ENCODE data around the gene ZNF577. TPM values are rescaled to one million over a fixed set of nuclear protein-coding genes. Genes with fewer than 3 reads are reported as not detected.

The ZNF577 gene
- total RNA-seq, 1 experiment from 2014 or later: 5.4 TPM

DNA sequence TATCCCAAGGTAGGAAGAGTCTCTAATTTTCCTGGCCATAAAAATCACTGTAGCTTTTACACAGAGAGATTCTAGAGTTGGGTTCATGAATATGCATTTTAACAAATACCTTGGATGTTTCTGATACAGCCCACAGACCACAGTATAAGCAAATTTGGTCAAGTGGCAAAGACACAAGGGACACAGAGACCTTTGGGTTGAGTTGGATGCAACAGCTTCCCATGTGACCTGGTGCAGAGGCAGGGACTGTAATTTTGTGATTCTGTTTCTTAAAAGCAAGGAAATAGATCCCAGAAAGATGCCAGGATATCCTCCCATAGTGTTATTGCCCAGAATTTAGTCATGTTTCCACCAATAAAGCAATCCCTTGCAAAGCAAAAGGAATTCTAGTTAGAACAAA is 65.8 kb downstream of the ZNF577 start:
- intact Hi-C loops (cut with micrococcal nuclease; ENCODE audit: unreplicated experiment): no loop called here
- ChIA-PET POLR2A (ENCODE audit: unreplicated experiment) (no interaction called here), CTCF (no interaction called here)
- no TSS peak for BruUV-seq (replicated peaks)
- H3K27ac ChIP-seq: no peak overlapping the region
- H3K4me3 ChIP-seq: no peak overlapping the region
- no peaks in the 10 kb centered on the region; the same call in 1 of the 2 replicates for H3K9me2 ChIP-seq (ENCODE audit: insufficient read depth)
- H3K4me1 ChIP-seq (replicated peaks; ENCODE audit: insufficient read depth): no peaks in the 10 kb centered on the region
- no peak for DNase-seq
- H3K27me3 ChIP-seq (ENCODE audit: insufficient read depth, low read depth): peaks cover 4% of the 10 kb centered on the region; the same call in 1 of the 2 replicates
- no peaks in the 10 kb centered on the region for H3K36me3 ChIP-seq (ENCODE audit: low read depth)
- H3K79me2 ChIP-seq (ENCODE audit: low read depth): no peaks in the 10 kb centered on the region
- no peaks in the 10 kb centered on the region for H3F3A ChIP-seq (ENCODE audit: insufficient read depth, low read depth)
- H3K4me2 ChIP-seq: no peak overlapping the region
- H2AFZ ChIP-seq: no peak overlapping the region
- no peaks in the 10 kb centered on the region for H3K9me3 ChIP-seq (ENCODE audit: insufficient read depth, low read depth)
- TF ChIP-seq, protein P1, sequence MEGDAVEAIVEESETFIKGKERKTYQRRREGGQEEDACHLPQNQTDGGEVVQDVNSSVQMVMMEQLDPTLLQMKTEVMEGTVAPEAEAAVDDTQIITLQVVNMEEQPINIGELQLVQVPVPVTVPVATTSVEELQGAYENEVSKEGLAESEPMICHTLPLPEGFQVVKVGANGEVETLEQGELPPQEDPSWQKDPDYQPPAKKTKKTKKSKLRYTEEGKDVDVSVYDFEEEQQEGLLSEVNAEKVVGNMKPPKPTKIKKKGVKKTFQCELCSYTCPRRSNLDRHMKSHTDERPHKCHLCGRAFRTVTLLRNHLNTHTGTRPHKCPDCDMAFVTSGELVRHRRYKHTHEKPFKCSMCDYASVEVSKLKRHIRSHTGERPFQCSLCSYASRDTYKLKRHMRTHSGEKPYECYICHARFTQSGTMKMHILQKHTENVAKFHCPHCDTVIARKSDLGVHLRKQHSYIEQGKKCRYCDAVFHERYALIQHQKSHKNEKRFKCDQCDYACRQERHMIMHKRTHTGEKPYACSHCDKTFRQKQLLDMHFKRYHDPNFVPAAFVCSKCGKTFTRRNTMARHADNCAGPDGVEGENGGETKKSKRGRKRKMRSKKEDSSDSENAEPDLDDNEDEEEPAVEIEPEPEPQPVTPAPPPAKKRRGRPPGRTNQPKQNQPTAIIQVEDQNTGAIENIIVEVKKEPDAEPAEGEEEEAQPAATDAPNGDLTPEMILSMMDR (conservative IDR thresholded peaks at IDR 0.05): no peak
- no peak for TF ChIP-seq EZH2 (IDR thresholded peaks at IDR 0.05; ENCODE audit: low read depth)
- H4K20me1 ChIP-seq (ENCODE audit: insufficient read depth): no peaks in the 10 kb centered on the region

DNA sequence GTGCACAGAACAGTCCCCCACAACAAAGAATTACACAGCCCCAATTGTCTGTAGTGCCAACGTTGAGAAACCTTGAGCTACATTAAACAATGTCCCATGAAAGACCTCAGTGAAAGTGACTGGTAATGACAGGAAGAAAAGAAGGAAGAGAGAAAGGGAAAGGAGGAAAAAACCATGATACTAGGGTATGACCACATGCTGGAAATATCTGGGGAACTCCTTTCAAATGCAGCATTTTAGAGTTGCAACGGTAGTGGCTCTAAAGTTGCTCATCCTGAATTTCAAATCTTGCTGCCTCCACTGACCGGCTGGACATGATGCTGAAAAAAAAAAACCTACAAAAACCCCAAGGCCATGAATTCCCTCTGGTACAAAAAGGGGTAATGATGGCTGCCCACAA is 66.3 kb downstream of the ZNF577 start:
- H3K27me3 ChIP-seq (ENCODE audit: insufficient read depth, low read depth): peaks cover 4% of the 10 kb centered on the region; the same call in 1 of the 2 replicates
- no peaks in the 10 kb centered on the region for H3K4me1 ChIP-seq (replicated peaks; ENCODE audit: insufficient read depth)
- no TSS peak for BruUV-seq (replicated peaks)
- no peaks in the 10 kb centered on the region; the same call in 1 of the 2 replicates for H3K9me2 ChIP-seq (ENCODE audit: insufficient read depth)
- ChIA-PET CTCF (no interaction called here), POLR2A (ENCODE audit: unreplicated experiment) (no interaction called here)
- no peak overlapping the region for H3K4me3 ChIP-seq
- H3K27ac ChIP-seq: no peak overlapping the region
- intact Hi-C loops (cut with micrococcal nuclease; ENCODE audit: unreplicated experiment): no loop called here
- TF ChIP-seq, protein P1 (conservative IDR thresholded peaks at IDR 0.05): no peak
- TF ChIP-seq EZH2 (IDR thresholded peaks at IDR 0.05; ENCODE audit: low read depth): no peak
- no peak overlapping the region for H2AFZ ChIP-seq
- H3K36me3 ChIP-seq (ENCODE audit: low read depth): no peaks in the 10 kb centered on the region
- no peaks in the 10 kb centered on the region for H3K9me3 ChIP-seq (ENCODE audit: insufficient read depth, low read depth)
- no peaks in the 10 kb centered on the region for H4K20me1 ChIP-seq (ENCODE audit: insufficient read depth)
- DNase-seq: no peak
- no peaks in the 10 kb centered on the region for H3K79me2 ChIP-seq (ENCODE audit: low read depth)
- no peaks in the 10 kb centered on the region for H3F3A ChIP-seq (ENCODE audit: insufficient read depth, low read depth)
- H3K4me2 ChIP-seq: no peak overlapping the region

Other genes with a start within 250 kb of the ZNF577 start
- gene SIGLEC14, start 241.1 kb downstream of the ZNF577 start, total RNA-seq (2021): not detected in 2 replicates
- gene SPACA6, start 194.6 kb downstream of the ZNF577 start, total RNA-seq (2021): 29.5 and 40.5 TPM in 2 replicates
- gene HAS1, start 164.0 kb downstream of the ZNF577 start, total RNA-seq (2021): not detected in 2 replicates
- not detected in 2 replicates for gene FPR1, start 136.1 kb downstream of the ZNF577 start, total RNA-seq (2021)
- not detected in 2 replicates for gene FPR2, start 126.8 kb downstream of the ZNF577 start, total RNA-seq (2021)
- gene FPR3, start 92.8 kb downstream of the ZNF577 start, total RNA-seq (2021): not detected in 2 replicates
- gene ZNF649, start 17.1 kb upstream of the ZNF577 start, total RNA-seq (2021): 8.8 and 9.6 TPM in 2 replicates
- 4.8 and 5.6 TPM in 2 replicates for gene ZNF613, start 39.5 kb upstream of the ZNF577 start, total RNA-seq (2021)
- 12.0 and 12.4 TPM in 2 replicates for gene ZNF350, start 98.9 kb upstream of the ZNF577 start, total RNA-seq (2021)
- gene ZNF615, start 120.3 kb upstream of the ZNF577 start, total RNA-seq (2021): 5.3 and 8.5 TPM in 2 replicates
- gene ZNF614, start 140.4 kb upstream of the ZNF577 start, total RNA-seq (2021): 8.6 and 9.9 TPM in 2 replicates
- 8.1 and 9.9 TPM in 2 replicates for gene ZNF432, start 160.9 kb upstream of the ZNF577 start, total RNA-seq (2021)
- gene ZNF841, start 207.8 kb upstream of the ZNF577 start, total RNA-seq (2021): 20.4 and 24.9 TPM in 2 replicates